Pericardium fibroblast (primary cell): ENCODE data around the gene PRKAB1. TPM values are rescaled to one million over a fixed set of nuclear protein-coding genes. Genes with fewer than 3 reads are reported as not detected.

Source experiments
- total RNA-seq: library from RNA; depleted of rRNA; stranded (reverse); fragments of >200 nt; gene quantifications from 2 replicates; pipeline ENCODE4 v1.2.3, GENCODE V29; 2015

Gene PRKAB1
- 12.8 and 14.3 TPM in 2 replicates for total RNA-seq

GRCh38 chr12:119667577-119668323 is at the start of gene PRKAB1:
TSS of gene PRKAB1 (plus strand) at chr12:119668133. CDS start at chr12:119668245, 112 bp downstream.

Other genes starting within 250 kb of the PRKAB1 start
- under 0.01 TPM in 1 of 2 replicates, not detected in the other for gene TMEM233, start 74.4 kb upstream of the PRKAB1 start, total RNA-seq
- gene CIT, start 209.2 kb downstream of the PRKAB1 start, total RNA-seq, result 1.1 and 1.5 TPM in 2 replicates